Measurements from ENCODE around the gene STMP1. TPM values are rescaled to one million over a fixed set of nuclear protein-coding genes. Genes with fewer than 3 reads are reported as not detected.

The STMP1 gene
- total and polyA plus RNA-seq, 2 of the 8 experiments (the other 6 are each of a cell fraction or from before 2014, with no cell fraction given) = 22.7 to 36.7 TPM

DNA sequence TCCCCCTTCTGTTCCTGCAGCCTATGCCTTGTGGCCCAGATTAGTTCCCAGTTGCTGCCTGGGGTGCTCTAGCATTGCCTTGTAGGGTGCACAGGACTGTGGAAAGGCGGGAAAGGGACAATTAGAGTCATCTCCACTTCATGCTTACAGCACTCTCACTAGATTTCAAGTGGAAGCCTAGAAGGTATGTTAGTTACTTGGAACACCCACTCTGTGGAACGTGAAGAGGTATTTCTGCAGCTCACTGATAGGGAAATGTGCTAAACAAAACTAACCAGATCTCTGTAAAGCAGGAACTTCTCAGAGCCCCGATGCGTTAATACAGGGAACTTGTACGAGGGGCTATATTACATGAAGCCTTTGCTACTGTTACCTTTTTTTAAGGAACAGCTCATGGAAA is 19.4 kb downstream of the STMP1 start:
- POLR2A ChIA-PET (ENCODE audit: partially characterized antibody) = interaction anchor here (0.6 kb wide), 2 partner anchors 10 to 160 kb away, joined by 3 read pairs; no protein-coding TSS in a partner anchor
- Histone ChIP-seq H3K14ac (ENCODE audit: insufficient read length) (no peak overlapping the region), H3K79me1 (ENCODE audit: low read depth, low read length) (peaks cover 8% of the 10 kb centered on the region), H2BK5ac (ENCODE audit: low read depth, low read length) (no peak overlapping the region), H3K4me2 (ENCODE audit: insufficient read depth in 1 of 2, low read depth in 2 of 2, low read length in 2 of 2) (no peak overlapping the region), H4K91ac (replicated peaks; ENCODE audit: insufficient read length, low read length) (no peak overlapping the region), H3K23me2 (ENCODE audit: low read depth, low read length) (no peaks in the 10 kb centered on the region), H2AK5ac (ENCODE audit: low read depth, low read length) (no peak overlapping the region), H2AFZ (ENCODE audit: low read length) (no peak overlapping the region), H3K27ac (ENCODE audit: low read depth, low read length) (no peak overlapping the region), H4K8ac (ENCODE audit: extremely low read depth, insufficient read depth, low read length) (no peak overlapping the region), H4K20me1 (replicated peaks in 1 of 2; ENCODE audit: control insufficient read depth in 1 of 2, insufficient read depth in 2 of 2, low read length in 2 of 2) (peaks cover 0 to 11% of the 10 kb centered on the region in 2 experiments), H3K4me3 (ENCODE audit: extremely low read depth in 1 of 4, insufficient read depth in 2 of 4, low read depth in 3 of 4, low read length in 4 of 4) (no peak overlapping the region), H3K4ac (replicated peaks; ENCODE audit: insufficient read length, low read depth, low read length) (no peak overlapping the region), H3K56ac (replicated peaks; ENCODE audit: insufficient read length, low read depth, low read length) (no peak overlapping the region), H3K79me2 (ENCODE audit: control insufficient read depth in 1 of 2, insufficient read depth in 2 of 2, low read length in 2 of 2) (peaks cover 0 to 3% of the 10 kb centered on the region in 2 experiments; a peak in 2 of 4 replicates), H3K27me3 (replicated peaks in 1 of 4; ENCODE audit: control insufficient read depth in 3 of 4, extremely low read depth in 1 of 4, insufficient read depth in 3 of 4, low read length in 3 of 4) (no peaks in the 10 kb centered on the region), H2BK20ac (ENCODE audit: low read length) (no peak overlapping the region), H3K36me3 (ENCODE audit: control insufficient read depth in 2 of 4, insufficient read depth in 4 of 4, low read length in 3 of 4) (peaks cover 0 to 17% (median 2%) of the 10 kb centered on the region in 4 experiments; a peak in 4 of 8 replicates), H2BK12ac (ENCODE audit: low read depth, low read length) (no peak overlapping the region), H3K9me3 (ENCODE audit: insufficient read depth in 2 of 2, low read depth in 1 of 2, low read length in 1 of 2) (no peaks in the 10 kb centered on the region), H3K23ac (ENCODE audit: insufficient read length) (no peak overlapping the region), H3K18ac (ENCODE audit: extremely low read depth, low read length) (no peak overlapping the region), H2BK15ac (ENCODE audit: low read length) (no peak overlapping the region), H2BK120ac (replicated peaks; ENCODE audit: low read depth, low read length) (no peak overlapping the region), H3K9ac (replicated peaks in 1 of 4; ENCODE audit: extremely low read depth in 1 of 4, low read depth in 3 of 4, low read length in 3 of 4) (no peak overlapping the region), H4K5ac (ENCODE audit: insufficient read length, low read depth, low read length) (no peak overlapping the region), H3K4me1 (replicated peaks in 1 of 4; ENCODE audit: control insufficient read depth in 3 of 4, insufficient read depth in 4 of 4, low read length in 3 of 4) (peaks cover 0 to 3% (median 0%) of the 10 kb centered on the region in 4 experiments; a peak in 2 of 7 replicates)
- DNase-seq (ENCODE audit: low read depth in 1 of 2, low spot score in 2 of 2) (no peak), FAIRE-seq (no peak)
- TF ChIP-seq SIRT6 (IDR thresholded peaks at IDR 0.05; ENCODE audit: low read length) (no peak), PHF8 (conservative IDR thresholded peaks at IDR 0.05; ENCODE audit: low read depth, low read length) (no peak), TAF7 (optimal IDR thresholded peaks at IDR 0.05; ENCODE audit: borderline replicate concordance, low read depth, low read length) (no peak), GTF2F1 (IDR thresholded peaks at IDR 0.05; ENCODE audit: borderline replicate concordance, low read depth, low read length) (no peak), BACH1 (IDR thresholded peaks at IDR 0.05; ENCODE audit: low read length) (no peak), SP1 (IDR thresholded peaks at IDR 0.05; ENCODE audit: low read depth, low read length) (no peak), SP2 (IDR thresholded peaks at IDR 0.05; ENCODE audit: low read length) (no peak), POU5F1 (IDR thresholded peaks at IDR 0.05; ENCODE audit: low read depth, low read length) (no peak), YY1 (IDR thresholded peaks at IDR 0.05; ENCODE audit: low read depth, low read length) (no peak), HDAC2 (IDR thresholded peaks at IDR 0.05; ENCODE audit: borderline replicate concordance in 1 of 2, low read depth in 2 of 2, low read length in 2 of 2) (no peak)
- CTCF ChIA-PET (ENCODE audit: partially characterized antibody) = interaction anchor here (0.7 to 5.9 kb wide), 11 partner anchors 10 to 407 kb away, joined by 3 to 89 read pairs (median 5); no protein-coding TSS in a partner anchor
- 96% methylated on average over 5 of the region's 5 CpGs; no CpG with 5 or more reads in 1 of the 2 experiments for WGBS, 2 experiments (ENCODE audit: extremely low coverage in 1 of 2, insufficient coverage in 1 of 2, insufficient read length in 1 of 2, insufficient replicate concordance in 2 of 2, low coverage in 1 of 2, low lambda C conversion rate in 2 of 2, missing lambda C conversion rate in 1 of 2)

Measured in H1 (cell line).